Measurements from ENCODE around the gene FAM170B. TPM values are rescaled to one million over a fixed set of nuclear protein-coding genes. Genes with fewer than 3 reads are reported as not detected.

Gene FAM170B
- total RNA-seq, 6 experiments from 2014 or later, result not detected

DNA sequence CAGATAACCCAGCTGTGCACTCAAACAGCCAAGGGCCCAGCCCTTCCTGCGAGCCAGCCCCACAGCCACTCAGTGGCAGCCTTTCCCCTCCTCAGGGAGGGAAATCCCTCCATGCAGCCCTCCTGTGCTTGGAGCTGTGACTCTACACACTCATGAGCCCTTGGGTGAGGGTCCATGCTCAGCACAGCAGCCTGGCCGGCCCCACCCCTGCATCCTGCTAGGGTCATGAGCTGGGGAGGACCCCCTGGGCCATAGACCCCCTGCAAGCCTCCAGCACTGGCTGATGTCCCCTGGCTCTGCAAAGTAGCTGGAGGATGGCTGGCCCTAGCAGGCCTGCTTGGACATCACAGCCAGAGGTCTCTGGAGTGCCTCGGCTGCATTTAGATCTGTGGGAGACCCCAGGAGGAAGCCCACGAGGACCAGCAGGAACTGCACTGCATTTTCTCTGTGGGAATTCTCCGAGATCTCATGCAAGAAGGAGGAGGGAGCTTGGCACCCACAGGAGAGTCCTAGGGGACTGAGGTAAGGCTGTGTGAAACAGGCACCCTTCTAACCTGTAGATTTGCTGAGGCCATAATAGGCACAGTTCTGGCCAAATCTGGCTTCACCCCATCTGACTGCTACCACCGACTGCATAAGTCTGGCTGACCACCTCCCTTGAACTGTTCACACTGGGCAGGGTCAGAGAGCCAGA, 37.0 kb upstream of the FAM170B start:
- no peak for ATAC-seq
- H3K36me3 ChIP-seq, result no peaks in the 10 kb centered on the region
- WGBS (ENCODE audit: insufficient coverage, low coverage, low lambda C conversion rate, missing lambda C conversion rate), result 28% methylated on average over 4 of the region's 6 CpGs
- TF ChIP-seq, protein P1, sequence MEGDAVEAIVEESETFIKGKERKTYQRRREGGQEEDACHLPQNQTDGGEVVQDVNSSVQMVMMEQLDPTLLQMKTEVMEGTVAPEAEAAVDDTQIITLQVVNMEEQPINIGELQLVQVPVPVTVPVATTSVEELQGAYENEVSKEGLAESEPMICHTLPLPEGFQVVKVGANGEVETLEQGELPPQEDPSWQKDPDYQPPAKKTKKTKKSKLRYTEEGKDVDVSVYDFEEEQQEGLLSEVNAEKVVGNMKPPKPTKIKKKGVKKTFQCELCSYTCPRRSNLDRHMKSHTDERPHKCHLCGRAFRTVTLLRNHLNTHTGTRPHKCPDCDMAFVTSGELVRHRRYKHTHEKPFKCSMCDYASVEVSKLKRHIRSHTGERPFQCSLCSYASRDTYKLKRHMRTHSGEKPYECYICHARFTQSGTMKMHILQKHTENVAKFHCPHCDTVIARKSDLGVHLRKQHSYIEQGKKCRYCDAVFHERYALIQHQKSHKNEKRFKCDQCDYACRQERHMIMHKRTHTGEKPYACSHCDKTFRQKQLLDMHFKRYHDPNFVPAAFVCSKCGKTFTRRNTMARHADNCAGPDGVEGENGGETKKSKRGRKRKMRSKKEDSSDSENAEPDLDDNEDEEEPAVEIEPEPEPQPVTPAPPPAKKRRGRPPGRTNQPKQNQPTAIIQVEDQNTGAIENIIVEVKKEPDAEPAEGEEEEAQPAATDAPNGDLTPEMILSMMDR (IDR thresholded peaks at IDR 0.05), result no peak
- no peak for TF ChIP-seq POLR2A (IDR thresholded peaks at IDR 0.05)
- no peak overlapping the region for H3K27ac ChIP-seq
- intact Hi-C loops (cut with DNase I), result no loop called here
- H3K4me1 ChIP-seq, result no peaks in the 10 kb centered on the region
- no peaks in the 10 kb centered on the region for H3K27me3 ChIP-seq
- peak in 1 of 3 donors; percentile 41 for DNase-seq
- H3K4me3 ChIP-seq, result no peak overlapping the region
- H3K9me3 ChIP-seq, result no peaks in the 10 kb centered on the region

DNA sequence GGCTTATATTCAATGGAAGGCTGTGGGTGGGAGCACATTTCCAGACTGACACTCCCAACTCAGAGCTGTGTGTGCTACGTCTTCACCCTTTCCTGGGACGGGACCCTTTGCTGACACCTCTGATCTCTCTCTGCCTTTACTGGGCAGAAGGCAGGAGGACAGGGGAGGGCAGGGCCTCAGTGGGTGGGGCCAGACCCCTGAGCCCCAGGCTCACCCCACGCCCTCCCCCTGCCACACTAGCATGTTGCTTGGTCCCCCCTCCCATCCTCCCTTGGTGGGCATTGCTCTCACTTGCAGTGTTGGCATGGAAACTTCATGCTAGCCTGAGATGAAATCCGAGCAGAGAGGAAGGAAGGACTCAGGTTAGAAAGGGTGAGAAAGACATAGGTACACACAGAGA, 36.0 kb upstream of the FAM170B start:
- Histone ChIP-seq H3K36me3 (no peaks in the 10 kb centered on the region), H3K27me3 (no peaks in the 10 kb centered on the region), H3K4me1 (no peaks in the 10 kb centered on the region), H3K9me3 (no peaks in the 10 kb centered on the region), H3K27ac (no peak overlapping the region), H3K4me3 (no peak overlapping the region)
- ATAC-seq (no peak), DNase-seq (no peak)
- WGBS (ENCODE audit: insufficient coverage, low coverage, low lambda C conversion rate, missing lambda C conversion rate), result 90% methylated on average over 2 of the region's 4 CpGs
- intact Hi-C loops (cut with DNase I), result loop anchor here in 1 of 2 donors (5.0 kb wide), 1 partner anchor 192 kb away; no protein-coding TSS in a partner anchor
- TF ChIP-seq, protein P1 (IDR thresholded peaks at IDR 0.05), result no peak
- TF ChIP-seq POLR2A (IDR thresholded peaks at IDR 0.05), result no peak

DNA sequence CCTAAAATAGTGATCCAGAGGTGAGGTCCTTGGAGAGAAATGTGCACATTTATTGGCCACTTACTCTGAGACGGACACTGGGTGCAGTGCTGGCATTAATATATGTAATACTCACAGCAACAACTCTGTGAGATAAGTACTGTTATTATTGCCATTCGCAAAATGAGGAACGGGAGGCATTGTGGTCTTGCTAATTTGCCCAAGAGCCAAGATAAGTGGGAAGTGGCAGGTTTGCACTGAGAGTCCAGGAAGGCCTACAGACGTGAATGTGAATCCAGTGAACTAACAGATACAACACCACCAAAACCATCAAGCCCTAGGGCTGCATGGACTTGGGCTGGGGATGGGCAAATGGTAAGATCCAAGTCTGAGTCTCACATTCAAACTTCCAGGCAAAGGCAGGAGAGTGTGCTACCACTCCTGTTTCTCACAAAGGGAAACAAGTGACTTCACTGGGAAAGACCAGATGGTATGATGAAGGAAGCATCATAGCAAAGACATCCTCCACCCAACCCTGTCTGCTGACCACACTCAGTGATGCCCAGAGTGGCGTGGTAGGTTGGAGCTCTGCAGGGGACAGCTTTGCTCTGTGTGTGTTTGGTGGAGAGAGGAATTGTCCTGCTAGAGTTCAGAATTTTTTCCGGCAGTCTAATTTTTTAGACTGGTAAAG, 35.1 kb upstream of the FAM170B start:
- Histone ChIP-seq H3K36me3 (no peaks in the 10 kb centered on the region), H3K27me3 (no peaks in the 10 kb centered on the region), H3K4me1 (no peaks in the 10 kb centered on the region), H3K27ac (no peak overlapping the region), H3K4me3 (no peak overlapping the region), H3K9me3 (no peaks in the 10 kb centered on the region)
- intact Hi-C loops (cut with DNase I), result loop anchor here in 1 of 2 donors (5.0 kb wide), 1 partner anchor 192 kb away; no protein-coding TSS in a partner anchor
- no peak for DNase-seq
- WGBS (ENCODE audit: insufficient coverage, low coverage, low lambda C conversion rate, missing lambda C conversion rate), result 69% methylated on average over 5 of the region's 6 CpGs
- no peak for TF ChIP-seq POLR2A (IDR thresholded peaks at IDR 0.05)
- TF ChIP-seq, protein P1 (IDR thresholded peaks at IDR 0.05), result no peak
- ATAC-seq, result no peak

DNA sequence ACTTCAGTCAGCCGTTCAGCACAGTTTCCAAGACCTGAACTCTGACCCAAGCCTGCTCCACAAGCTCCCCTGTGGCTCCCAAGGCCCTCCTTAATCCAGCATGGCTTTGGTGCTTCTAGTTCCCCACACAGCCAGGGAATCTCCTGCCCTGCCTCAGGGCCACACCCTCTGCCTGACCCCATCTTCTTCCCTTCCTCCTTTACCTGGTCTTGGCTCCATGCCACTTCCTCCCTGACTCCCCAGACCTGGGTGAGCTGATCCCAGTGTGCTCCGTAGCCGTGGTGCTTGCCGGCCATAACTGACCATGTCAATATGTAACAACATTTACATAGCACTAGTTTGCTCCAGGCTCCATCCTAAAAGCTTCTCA, 34.3 kb upstream of the FAM170B start:
- DNase-seq, result peak in 1 of 3 donors; percentile 31

More for the DNA sequence above, 34.3 kb upstream of the FAM170B start:
- no peaks in the 10 kb centered on the region for H3K9me3 ChIP-seq
- H3K36me3 ChIP-seq, result no peaks in the 10 kb centered on the region
- H3K27ac ChIP-seq, result no peak overlapping the region
- TF ChIP-seq, protein P1 (IDR thresholded peaks at IDR 0.05), result no peak
- TF ChIP-seq POLR2A (IDR thresholded peaks at IDR 0.05), result no peak
- no peaks in the 10 kb centered on the region for H3K27me3 ChIP-seq
- intact Hi-C loops (cut with DNase I), result loop anchor here in 1 of 2 donors (5.0 kb wide), 1 partner anchor 191 kb away; no protein-coding TSS in a partner anchor
- no peaks in the 10 kb centered on the region for H3K4me1 ChIP-seq
- ATAC-seq, result no peak
- WGBS (ENCODE audit: insufficient coverage, low coverage, low lambda C conversion rate, missing lambda C conversion rate), result 72% methylated on average over 4 of the region's 4 CpGs
- H3K4me3 ChIP-seq, result no peak overlapping the region

Measured in right lobe of liver (tissue), 6 donors.